SU-DHL-6 (cell line): ENCODE measurements around the gene PCYOX1L.

Source experiments
- H2AFZ ChIP-seq: fragments of 200-600 bp; sonication (generic); 2 replicates; pipeline ENCODE4 v1.6.1; 2014; ENCODE audit warnings: low read depth, mild to moderate bottlenecking, moderate library complexity, mixed read lengths, antibody characterized with exemption, low read length; ENCODE audit not compliant: severe bottlenecking
- H3F3A ChIP-seq: fragments of 200-600 bp; shearing (Covaris generic); 2 replicates; pipeline ENCODE4 v1.6.0; 2016; ENCODE audit warnings: antibody characterized with exemption, mild to moderate bottlenecking; ENCODE audit not compliant: insufficient read depth
- H3K27ac ChIP-seq: fragments of 200-600 bp; sonication (generic); 2 replicates; pipeline ENCODE4 v1.5.1; 2016; ENCODE audit warnings: low read depth, mild to moderate bottlenecking, low read length, moderate library complexity, mixed read lengths
- H3K27me3 ChIP-seq: fragments of 200-600 bp; sonication (generic), shearing (Covaris generic); 2 replicates; pipeline ENCODE4 v1.6.0; 2014; ENCODE audit warnings: mild to moderate bottlenecking, low read length
- H3K36me3 ChIP-seq: fragments of 200-600 bp; sonication (generic); 2 replicates; pipeline ENCODE4 v1.6.1; 2014; ENCODE audit warnings: mild to moderate bottlenecking, low read length, mixed read lengths
- H3K4me2 ChIP-seq: fragments of 300-600, 200-600 bp; shearing (Covaris generic), sonication (generic); 2 replicates; pipeline ENCODE4 v1.6.0; 2014; ENCODE audit warnings: low read length, low read depth, mild to moderate bottlenecking; ENCODE audit not compliant: poor library complexity, severe bottlenecking
- H3K4me3 ChIP-seq: fragments of 200-600 bp; sonication (generic); 2 replicates; pipeline ENCODE4 v1.5.1; 2014; ENCODE audit warnings: antibody characterized with exemption, low read length, mild to moderate bottlenecking, mixed read lengths; ENCODE audit not compliant: insufficient read depth, poor library complexity, severe bottlenecking
- H3K79me2 ChIP-seq: fragments of 200-600 bp; sonication (generic); 2 replicates; pipeline ENCODE4 v1.6.1; 2014; ENCODE audit warnings: mild to moderate bottlenecking, low read length, moderate library complexity; ENCODE audit not compliant: insufficient read depth
- H3K9ac ChIP-seq: fragments of 200-600 bp; sonication (generic); 2 replicates; pipeline ENCODE4 v1.7.0; 2014; ENCODE audit warnings: mild to moderate bottlenecking, low read length
- H3K9me2 ChIP-seq: fragments of 200-600 bp; sonication (generic); replicated peaks from 2 replicates; pipeline ENCODE4 v1.6.1; 2014; ENCODE audit warnings: low read length; ENCODE audit not compliant: insufficient read depth
- H3K9me3 ChIP-seq: fragments of 200-600 bp; sonication (generic); 2 replicates; pipeline ENCODE4 v1.6.1; 2014; ENCODE audit warnings: low read length, mixed read lengths; ENCODE audit not compliant: insufficient read depth
- H4K20me1 ChIP-seq: fragments of 200-600 bp; sonication (generic); 2 replicates; pipeline ENCODE4 v1.6.1; 2014; ENCODE audit warnings: low read depth, mild to moderate bottlenecking, antibody characterized with exemption, low read length, moderate library complexity, mixed read lengths
- EZH2phosphoT487 ChIP-seq: fragments of 200-600 bp; sonication (generic), shearing (Covaris generic); conservative IDR thresholded peaks from 2 replicates; pipeline ENCODE4 v1.6.1; 2018; ENCODE audit warnings: mild to moderate bottlenecking, antibody characterized with exemption, low read length, moderate library complexity, mixed read lengths
- TF ChIP-seq, protein P1 (sequence below): fragments of 200-600 bp; sonication (generic); IDR thresholded peaks from one replicate; pipeline ENCODE4 v1.5.1; 2017; ENCODE audit warnings: antibody characterized with exemption, mild to moderate bottlenecking, low read length, moderate library complexity; ENCODE audit not compliant: insufficient read depth, poor library complexity, severe bottlenecking

Gene PCYOX1L

DNA sequence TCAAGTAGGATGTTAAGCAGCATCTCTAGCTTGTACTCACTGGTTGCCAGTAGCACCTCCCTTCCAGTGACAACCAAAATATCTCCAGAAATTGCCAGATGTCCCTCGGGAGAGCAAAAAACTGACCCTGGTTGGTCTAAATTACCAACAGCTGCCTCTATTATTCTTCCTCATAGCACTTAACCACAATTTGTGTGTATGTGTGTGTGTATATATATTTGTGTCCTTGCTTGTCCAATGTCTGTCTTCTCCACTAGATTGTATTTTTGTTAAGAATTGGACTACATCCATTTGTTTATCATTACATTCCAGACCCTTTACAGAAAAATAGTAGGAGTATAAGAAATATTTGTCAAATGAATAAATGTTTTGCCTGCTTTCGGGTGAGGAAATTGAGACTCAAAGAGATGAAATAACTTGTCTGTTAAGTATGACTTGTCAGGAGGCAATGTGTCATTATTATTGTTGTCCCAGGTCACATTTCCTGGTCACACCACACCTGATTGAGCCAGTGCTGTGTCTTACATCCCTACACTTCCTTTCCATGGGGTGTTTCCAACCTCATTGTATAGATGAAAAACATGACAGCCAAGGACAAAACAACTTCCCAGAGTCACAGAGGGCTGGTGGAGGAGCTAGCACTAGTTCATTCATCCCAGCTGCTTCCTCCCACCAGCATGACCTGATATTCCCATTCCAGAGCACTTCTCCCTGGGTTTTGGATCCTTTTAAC lies 24.0 kb upstream of the PCYOX1L start:
- Histone ChIP-seq H3K9ac (no peak overlapping the region), H3K9me3 (no peaks in the 10 kb centered on the region), H3K27me3 (no peaks in the 10 kb centered on the region), H2AFZ (no peak overlapping the region), H3K4me3 (no peak overlapping the region), H3K36me3 (no peaks in the 10 kb centered on the region), H4K20me1 (no peaks in the 10 kb centered on the region), H3K79me2 (no peaks in the 10 kb centered on the region), H3K9me2 (no peaks in the 10 kb centered on the region), H3F3A (no peaks in the 10 kb centered on the region), H3K27ac (no peak overlapping the region), H3K4me2 (no peak overlapping the region)
- TF ChIP-seq EZH2phosphoT487: no peak
- TF ChIP-seq, protein P1, sequence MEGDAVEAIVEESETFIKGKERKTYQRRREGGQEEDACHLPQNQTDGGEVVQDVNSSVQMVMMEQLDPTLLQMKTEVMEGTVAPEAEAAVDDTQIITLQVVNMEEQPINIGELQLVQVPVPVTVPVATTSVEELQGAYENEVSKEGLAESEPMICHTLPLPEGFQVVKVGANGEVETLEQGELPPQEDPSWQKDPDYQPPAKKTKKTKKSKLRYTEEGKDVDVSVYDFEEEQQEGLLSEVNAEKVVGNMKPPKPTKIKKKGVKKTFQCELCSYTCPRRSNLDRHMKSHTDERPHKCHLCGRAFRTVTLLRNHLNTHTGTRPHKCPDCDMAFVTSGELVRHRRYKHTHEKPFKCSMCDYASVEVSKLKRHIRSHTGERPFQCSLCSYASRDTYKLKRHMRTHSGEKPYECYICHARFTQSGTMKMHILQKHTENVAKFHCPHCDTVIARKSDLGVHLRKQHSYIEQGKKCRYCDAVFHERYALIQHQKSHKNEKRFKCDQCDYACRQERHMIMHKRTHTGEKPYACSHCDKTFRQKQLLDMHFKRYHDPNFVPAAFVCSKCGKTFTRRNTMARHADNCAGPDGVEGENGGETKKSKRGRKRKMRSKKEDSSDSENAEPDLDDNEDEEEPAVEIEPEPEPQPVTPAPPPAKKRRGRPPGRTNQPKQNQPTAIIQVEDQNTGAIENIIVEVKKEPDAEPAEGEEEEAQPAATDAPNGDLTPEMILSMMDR: no peak

DNA sequence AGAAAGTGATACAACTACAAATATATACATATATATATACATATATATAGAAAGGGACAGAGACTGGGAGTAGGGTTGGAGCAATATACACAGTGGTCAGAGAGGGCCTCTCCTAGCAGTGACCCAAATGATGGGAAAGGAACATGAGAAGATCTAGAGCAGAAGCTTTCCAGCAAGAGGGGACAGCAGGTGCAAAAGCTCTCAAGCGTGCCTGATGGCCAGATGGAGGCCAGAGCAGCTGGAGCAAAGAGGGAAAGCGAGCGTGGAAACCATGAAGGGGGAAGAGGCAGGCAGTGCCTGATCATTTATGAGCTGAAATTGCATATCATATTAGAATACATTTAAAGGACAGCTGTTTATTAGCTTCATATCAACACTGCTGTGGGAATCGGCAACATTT lies 20.1 kb upstream of the PCYOX1L start:
- no peaks in the 10 kb centered on the region for H3K36me3 ChIP-seq
- H3K27me3 ChIP-seq: no peaks in the 10 kb centered on the region
- no peaks in the 10 kb centered on the region for H3K9me3 ChIP-seq
- H3K79me2 ChIP-seq: no peaks in the 10 kb centered on the region
- no peaks in the 10 kb centered on the region for H3F3A ChIP-seq
- H3K9me2 ChIP-seq: no peaks in the 10 kb centered on the region
- no peak overlapping the region for H3K4me2 ChIP-seq
- H4K20me1 ChIP-seq: no peaks in the 10 kb centered on the region
- H3K9ac ChIP-seq: no peak overlapping the region
- no peak overlapping the region for H3K27ac ChIP-seq
- no peak overlapping the region for H3K4me3 ChIP-seq
- TF ChIP-seq, protein P1: no peak
- TF ChIP-seq EZH2phosphoT487: no peak
- H2AFZ ChIP-seq: no peak overlapping the region

DNA sequence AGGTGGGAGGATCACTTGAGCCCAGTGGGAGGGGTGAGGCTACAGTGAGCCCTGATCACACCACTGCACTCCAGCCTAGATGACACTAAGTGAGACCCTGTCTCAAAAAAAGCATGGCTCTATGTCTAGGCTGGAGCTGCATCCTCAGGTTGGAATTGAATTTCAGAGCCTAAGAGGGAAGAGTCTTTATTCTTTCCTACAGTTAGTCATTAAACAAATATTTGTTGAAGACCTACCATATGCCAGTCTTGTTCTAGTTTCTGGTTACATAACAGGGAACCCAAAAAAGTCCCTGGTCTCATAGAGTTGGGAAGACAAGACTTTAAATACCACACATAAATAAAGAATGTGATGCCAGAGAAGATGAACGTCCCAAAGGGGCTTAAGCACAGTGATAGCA lies 19.5 kb upstream of the PCYOX1L start:
- H3K36me3 ChIP-seq: no peaks in the 10 kb centered on the region
- no peak overlapping the region for H3K9ac ChIP-seq
- no peak overlapping the region for H3K4me3 ChIP-seq
- no peaks in the 10 kb centered on the region for H3K9me3 ChIP-seq
- TF ChIP-seq, protein P1: no peak
- TF ChIP-seq EZH2phosphoT487: no peak
- H3F3A ChIP-seq: no peaks in the 10 kb centered on the region
- no peak overlapping the region for H3K27ac ChIP-seq
- H3K4me2 ChIP-seq: no peak overlapping the region
- H2AFZ ChIP-seq: no peak overlapping the region
- no peaks in the 10 kb centered on the region for H4K20me1 ChIP-seq
- H3K9me2 ChIP-seq: no peaks in the 10 kb centered on the region
- H3K27me3 ChIP-seq: no peaks in the 10 kb centered on the region
- H3K79me2 ChIP-seq: no peaks in the 10 kb centered on the region
